ENCODE results near the gene EXOC4.

DNA sequence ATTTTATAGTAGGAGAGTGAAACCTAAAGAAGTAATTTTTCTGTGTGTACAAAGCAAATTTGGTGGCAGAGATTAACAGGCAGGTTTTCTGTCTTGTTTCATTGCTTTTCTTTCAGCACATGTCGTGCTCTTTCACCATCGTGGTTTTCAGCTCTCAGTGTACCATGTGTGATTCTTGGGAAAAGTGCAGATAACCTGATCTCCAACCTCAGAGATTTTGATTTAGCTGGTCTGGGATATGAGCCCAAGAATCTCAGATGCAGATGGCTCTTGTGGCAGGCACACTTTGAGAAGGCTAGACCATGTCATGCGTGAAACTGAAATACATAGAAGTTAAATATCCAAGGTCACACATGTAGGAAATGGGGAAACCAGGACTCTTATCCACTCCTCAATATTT is 317.4 kb downstream of the EXOC4 start:
- TF ChIP-seq, protein P1, sequence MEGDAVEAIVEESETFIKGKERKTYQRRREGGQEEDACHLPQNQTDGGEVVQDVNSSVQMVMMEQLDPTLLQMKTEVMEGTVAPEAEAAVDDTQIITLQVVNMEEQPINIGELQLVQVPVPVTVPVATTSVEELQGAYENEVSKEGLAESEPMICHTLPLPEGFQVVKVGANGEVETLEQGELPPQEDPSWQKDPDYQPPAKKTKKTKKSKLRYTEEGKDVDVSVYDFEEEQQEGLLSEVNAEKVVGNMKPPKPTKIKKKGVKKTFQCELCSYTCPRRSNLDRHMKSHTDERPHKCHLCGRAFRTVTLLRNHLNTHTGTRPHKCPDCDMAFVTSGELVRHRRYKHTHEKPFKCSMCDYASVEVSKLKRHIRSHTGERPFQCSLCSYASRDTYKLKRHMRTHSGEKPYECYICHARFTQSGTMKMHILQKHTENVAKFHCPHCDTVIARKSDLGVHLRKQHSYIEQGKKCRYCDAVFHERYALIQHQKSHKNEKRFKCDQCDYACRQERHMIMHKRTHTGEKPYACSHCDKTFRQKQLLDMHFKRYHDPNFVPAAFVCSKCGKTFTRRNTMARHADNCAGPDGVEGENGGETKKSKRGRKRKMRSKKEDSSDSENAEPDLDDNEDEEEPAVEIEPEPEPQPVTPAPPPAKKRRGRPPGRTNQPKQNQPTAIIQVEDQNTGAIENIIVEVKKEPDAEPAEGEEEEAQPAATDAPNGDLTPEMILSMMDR (IDR thresholded peaks at IDR 0.05): no peak
- TF ChIP-seq POLR2A (IDR thresholded peaks at IDR 0.05): no peak
- TF ChIP-seq POLR2AphosphoS5 (IDR thresholded peaks at IDR 0.05): no peak
- TF ChIP-seq EP300 (IDR thresholded peaks at IDR 0.05): no peak

Measured in sigmoid colon (tissue), 4 donors.